Panc1 (cell line): ENCODE results near the gene MLST8. TPM values are rescaled to one million over a fixed set of nuclear protein-coding genes. Genes with fewer than 3 reads are reported as not detected.
A peak's percentile ranks its signal among the peaks of the same experiment; 100 is the strongest.

Experiments
- ATAC-seq: fragments of 200-7000 bp; cut with Tn5 transposase; 2 replicates; pipeline ENCODE4 v1.9.1; 2020; ENCODE audit warnings: mild to moderate bottlenecking, moderate library complexity
- BruUV-seq: library from RNA; stranded (reverse); fragments of 400-500 nt; replicated peaks from 2 replicates; lab custom pipeline; 2021; lab: Mats Ljungman, UMichigan
- CTCF ChIA-PET: fragments of 300-600 bp; sonication (Branson Sonifier 250); formaldehyde crosslinking; loops from one replicate; lab custom pipeline; 2022; ENCODE audit warnings: antibody characterized with exemption; lab: Charles Lee
- POLR2A ChIA-PET: fragments of 300-600 bp; sonication (Branson Sonifier 250); formaldehyde crosslinking; loops from one replicate; lab custom pipeline; 2022; ENCODE audit warnings: antibody characterized with exemption; lab: Charles Lee
- DNase-seq: peaks from one replicate; pipeline ENCODE4 v3.0.0-alpha.2; 2010; ENCODE audit warnings: low read depth, low spot score
- H3K27ac ChIP-seq: 2 replicates; pipeline ENCODE4 v1.5.1; 2011; ENCODE audit warnings: mild to moderate bottlenecking, low read length, inconsistent platforms
- H3K27me3 ChIP-seq: fragments of 200-500 bp; sonication (Bioruptor generic); 2 replicates; pipeline ENCODE4 v1.6.0; 2014; ENCODE audit warnings: low read length, inconsistent platforms; ENCODE audit not compliant: control insufficient read depth, insufficient read depth
- H3K36me3 ChIP-seq: fragments of 200-500 bp; sonication (Bioruptor generic); 2 replicates; pipeline ENCODE4 v1.5.1; 2014; ENCODE audit warnings: inconsistent platforms, mild to moderate bottlenecking, low read length, moderate library complexity; ENCODE audit not compliant: control insufficient read depth, insufficient read depth
- H3K4me1 ChIP-seq: 2 replicates; pipeline ENCODE4 v1.5.1; 2011; ENCODE audit warnings: inconsistent platforms, mild to moderate bottlenecking, low read length, moderate library complexity; ENCODE audit not compliant: control insufficient read depth, insufficient read depth
- H3K4me3 ChIP-seq, 2 experiments: 2 replicates each; pipeline ENCODE4 v1.5.1; 2011 to 2012; ENCODE audit warnings: low read depth in 2 of 2, low read length in 2 of 2, mild to moderate bottlenecking in 2 of 2, inconsistent platforms in 1 of 2, moderate library complexity in 1 of 2
- H3K9me3 ChIP-seq: fragments of 200-500 bp; sonication (Bioruptor generic); 2 replicates; pipeline ENCODE4 v1.5.1; 2014; ENCODE audit warnings: low read depth, mild to moderate bottlenecking, inconsistent platforms, low read length, moderate library complexity; ENCODE audit not compliant: control insufficient read depth, insufficient read depth
- CTCF ChIP-seq: fragments of 450-650 bp; IDR thresholded peaks from 2 replicates; pipeline ENCODE4 v1.5.1; 2017; ENCODE audit warnings: mild to moderate bottlenecking
- POLR2AphosphoS5 ChIP-seq: IDR thresholded peaks from 2 replicates; pipeline ENCODE4 v1.6.1; 2012; ENCODE audit warnings: mild to moderate bottlenecking, low read depth, low read length, moderate library complexity
- REST ChIP-seq, 2 experiments: IDR thresholded peaks; 2 replicates each; pipeline ENCODE4 v1.6.1; 2011 to 2012; ENCODE audit warnings: low read depth in 2 of 2, control low read depth in 1 of 2, low read length in 1 of 2, mild to moderate bottlenecking in 1 of 2, moderate library complexity in 1 of 2; ENCODE audit not compliant: insufficient read depth in 1 of 2
- SIN3A ChIP-seq: IDR thresholded peaks from 2 replicates; pipeline ENCODE4 v1.6.1; 2012; ENCODE audit warnings: low read depth, mild to moderate bottlenecking, low read length, moderate library complexity, borderline replicate concordance; ENCODE audit not compliant: insufficient read depth
- TCF7L2 ChIP-seq: IDR thresholded peaks from 2 replicates; pipeline ENCODE4 v1.6.1; 2011; ENCODE audit warnings: mild to moderate bottlenecking, low read depth, low read length, inconsistent platforms
- in situ Hi-C: cut with HindIII; loops from 2 replicates; pipeline ENCODE4 v1.10.0; 2016; ENCODE audit warnings: low sequenced_read_pairs, low pct_unique_long_range_greater_than_20kb
- intact Hi-C: fragments of 100-400 bp; cut with micrococcal nuclease; formaldehyde crosslinking; loops from one replicate; pipeline ENCODE4 v1.10.0; 2022; ENCODE audit not compliant: unreplicated experiment
- total RNA-seq: library from RNA; stranded (reverse); gene quantifications from one replicate; pipeline ENCODE4 v1.2.1, GENCODE V29; 2021; ENCODE audit not compliant: unreplicated experiment

The MLST8 gene
- total RNA-seq, 1 experiment from 2014 or later = 91.1 TPM

- intact Hi-C loops = no loop called here
- BruUV-seq = no TSS peak
- ATAC-seq = peak; percentile 9; the same call in 1 of the 2 replicates
- H3K4me1 ChIP-seq = peaks cover 3% of the 10 kb centered on the region; the same call in 1 of the 2 replicates
- no peak overlapping the region for H3K27ac ChIP-seq
- DNase-seq = no peak
- no peaks in the 10 kb centered on the region for H3K27me3 ChIP-seq
- peaks cover 2% of the 10 kb centered on the region for H3K36me3 ChIP-seq
- in situ Hi-C loops = no loop called here
- ChIA-PET POLR2A (no interaction called here), CTCF (no interaction called here)
- TF ChIP-seq CTCF (peak; percentile 45; the same call in 1 of the 2 replicates), SIN3A (no peak)
- no peak overlapping the region for H3K4me3 ChIP-seq
- H3K9me3 ChIP-seq = no peaks in the 10 kb centered on the region
Observed at GRCh38 chr16:2243031-2243528, 37.8 kb downstream of the MLST8 start.

- Histone ChIP-seq H3K36me3 (peaks cover 2% of the 10 kb centered on the region), H3K9me3 (no peaks in the 10 kb centered on the region), H3K27me3 (no peaks in the 10 kb centered on the region), H3K4me1 (peaks cover 3% of the 10 kb centered on the region; the same call in 1 of the 2 replicates), H3K27ac (no peak overlapping the region), H3K4me3 (no peak overlapping the region)
- no peak for TF ChIP-seq CTCF
- TF ChIP-seq SIN3A = no peak
- TF ChIP-seq REST (IDR thresholded peaks at IDR 0.05; ENCODE audit: insufficient read depth in 1 of 2, low read depth in 2 of 2, low read length in 1 of 2) = no peak
- no peak for TF ChIP-seq POLR2AphosphoS5
- no peak for TF ChIP-seq TCF7L2
- in situ Hi-C loops = no loop called here
- no TSS peak for BruUV-seq
- POLR2A ChIA-PET = no interaction called here
- ATAC-seq (no peak), DNase-seq (no peak)
- intact Hi-C loops = no loop called here
- CTCF ChIA-PET = no interaction called here
Observed at GRCh38 chr16:2243781-2244180, 38.5 kb downstream of the MLST8 start.
